Measurements from ENCODE around the gene SPTBN4.

DNA sequence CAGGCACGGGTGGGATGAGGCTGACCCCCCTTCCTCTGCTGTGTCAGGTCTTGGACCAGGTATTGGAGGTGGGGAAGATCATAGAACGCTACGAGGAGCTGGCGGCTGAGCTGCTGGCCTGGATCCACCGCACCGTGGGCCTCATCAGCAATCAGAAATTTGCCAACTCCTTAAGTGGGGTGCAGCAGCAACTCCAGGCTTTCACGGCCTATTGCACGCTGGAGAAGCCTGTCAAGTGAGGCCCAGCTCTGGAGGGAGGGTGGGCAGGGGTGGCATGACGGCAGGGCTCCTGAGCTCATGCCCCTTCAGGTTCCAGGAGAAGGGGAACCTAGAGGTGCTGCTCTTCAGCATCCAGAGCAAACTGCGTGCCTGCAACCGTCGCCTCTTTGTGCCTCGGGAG, 35.3 kb downstream of the SPTBN4 start:
- TF ChIP-seq, protein P1, sequence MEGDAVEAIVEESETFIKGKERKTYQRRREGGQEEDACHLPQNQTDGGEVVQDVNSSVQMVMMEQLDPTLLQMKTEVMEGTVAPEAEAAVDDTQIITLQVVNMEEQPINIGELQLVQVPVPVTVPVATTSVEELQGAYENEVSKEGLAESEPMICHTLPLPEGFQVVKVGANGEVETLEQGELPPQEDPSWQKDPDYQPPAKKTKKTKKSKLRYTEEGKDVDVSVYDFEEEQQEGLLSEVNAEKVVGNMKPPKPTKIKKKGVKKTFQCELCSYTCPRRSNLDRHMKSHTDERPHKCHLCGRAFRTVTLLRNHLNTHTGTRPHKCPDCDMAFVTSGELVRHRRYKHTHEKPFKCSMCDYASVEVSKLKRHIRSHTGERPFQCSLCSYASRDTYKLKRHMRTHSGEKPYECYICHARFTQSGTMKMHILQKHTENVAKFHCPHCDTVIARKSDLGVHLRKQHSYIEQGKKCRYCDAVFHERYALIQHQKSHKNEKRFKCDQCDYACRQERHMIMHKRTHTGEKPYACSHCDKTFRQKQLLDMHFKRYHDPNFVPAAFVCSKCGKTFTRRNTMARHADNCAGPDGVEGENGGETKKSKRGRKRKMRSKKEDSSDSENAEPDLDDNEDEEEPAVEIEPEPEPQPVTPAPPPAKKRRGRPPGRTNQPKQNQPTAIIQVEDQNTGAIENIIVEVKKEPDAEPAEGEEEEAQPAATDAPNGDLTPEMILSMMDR (tag by site-specific recombination; IDR thresholded peaks at IDR 0.05) = no peak
- TF ChIP-seq ZNF239 (tag by site-specific recombination; IDR thresholded peaks at IDR 0.05) (no peak), MYNN (tag by site-specific recombination; IDR thresholded peaks at IDR 0.05; ENCODE audit: borderline replicate concordance) (no peak), ZBTB21 (tag by site-specific recombination; IDR thresholded peaks at IDR 0.05) (no peak), SETDB1 (IDR thresholded peaks at IDR 0.05; ENCODE audit: insufficient read length, low read length) (no peak), ZNF404 (tag by site-specific recombination; IDR thresholded peaks at IDR 0.05) (no peak), ZNF133 (tag by site-specific recombination; IDR thresholded peaks at IDR 0.05) (no peak), ZNF121 (tag by site-specific recombination; IDR thresholded peaks at IDR 0.05) (no peak)

Data from HEK293 (cell line).